B cell (primary cell): ENCODE results near the gene RFC2. TPM values are rescaled to one million over a fixed set of nuclear protein-coding genes. Genes with fewer than 3 reads are reported as not detected.

Source experiments
- ATAC-seq: fragments of 200-7000 bp; cut with Tn5 transposase; one replicate; pipeline ENCODE4 v1.10.0; 2021; ENCODE audit warnings: low read depth, mild to moderate bottlenecking, moderate number of reproducible peaks, moderate library complexity
- CTCF ChIA-PET: fragments of 350-600 bp; sonication (Branson Sonifier 250); formaldehyde crosslinking; loops from one replicate; lab custom pipeline; 2021; ENCODE audit warnings: antibody characterized with exemption, inconsistent platforms; lab: Charles Lee
- POLR2A ChIA-PET: fragments of 350-600 bp; sonication (Branson Sonifier 250); formaldehyde crosslinking; loops from one replicate; lab custom pipeline; 2021; ENCODE audit warnings: antibody characterized with exemption; lab: Charles Lee
- DNase-seq: peaks from one replicate; pipeline ENCODE4 v3.0.0; 2013
- H2AFZ ChIP-seq: 2 replicates; pipeline ENCODE4 v1.6.1; 2012; ENCODE audit warnings: mild to moderate bottlenecking, low read depth, low read length; ENCODE audit not compliant: insufficient read depth, poor library complexity, severe bottlenecking
- H3K27ac ChIP-seq, 2 donors: 1 replicate in 1 of 2; 2 replicates in 1 of 2; pipeline ENCODE4 v1.5.1; 2012 to 2013; ENCODE audit warnings: low read length in 2 of 2, mild to moderate bottlenecking in 2 of 2, moderate library complexity in 1 of 2
- H3K27me3 ChIP-seq, 4 experiments: fragments of 200-600 bp in 1 of 4; sonication (generic) in 1 of 4; replicated peaks in 1 of 4; 1 replicate in 2 of 4; 2 replicates in 2 of 4; pipeline versions ENCODE4 v1.6.1 to v1.7.0; 2013 to 2016; ENCODE audit warnings: low read length in 3 of 4, mild to moderate bottlenecking in 2 of 4, mixed read lengths in 1 of 4, moderate library complexity in 1 of 4; ENCODE audit not compliant: insufficient read depth in 4 of 4, control insufficient read depth in 3 of 4; ENCODE audit errors: control extremely low read depth in 1 of 4
- H3K36me3 ChIP-seq, 2 experiments: replicated peaks in 1 of 2; 1 replicate in 1 of 2; 2 replicates in 1 of 2; pipeline versions ENCODE4 v1.6.1 to v1.7.1; 2013; ENCODE audit warnings: low read length in 1 of 2; ENCODE audit not compliant: insufficient read depth in 2 of 2, control insufficient read depth in 1 of 2; ENCODE audit errors: control extremely low read depth in 1 of 2, extremely low read depth in 1 of 2
- H3K4me1 ChIP-seq, 2 donors: fragments of 200-600 bp in 1 of 2; sonication (generic) in 1 of 2; 1 replicate in 1 of 2; 2 replicates in 1 of 2; pipeline versions ENCODE4 v1.5.1 to v1.6.1; 2013 to 2017; ENCODE audit warnings: low read length in 2 of 2; ENCODE audit not compliant: control insufficient read depth in 2 of 2, insufficient read depth in 2 of 2
- H3K4me2 ChIP-seq: replicated peaks from 2 replicates; pipeline ENCODE3; 2012; ENCODE audit warnings: mild to moderate bottlenecking, low read depth, low read length; ENCODE audit not compliant: poor library complexity, severe bottlenecking
- H3K4me3 ChIP-seq, 5 experiments: fragments of 200-600 bp in 1 of 5; sonication (generic) in 1 of 5; 1 replicate in 3 of 5; 2 replicates in 2 of 5; pipeline versions ENCODE4 v1.5.1 to v1.7.0; 2011 to 2016; ENCODE audit warnings: low read length in 4 of 5, mild to moderate bottlenecking in 4 of 5, low read depth in 2 of 5, control low read depth in 1 of 5, moderate library complexity in 1 of 5; ENCODE audit not compliant: insufficient read depth in 1 of 5; ENCODE audit errors: control extremely low read depth in 1 of 5, extremely low read depth in 1 of 5
- H3K79me2 ChIP-seq: fragments of 200-600 bp; sonication (generic); one replicate; pipeline ENCODE4 v1.6.0; 2016; ENCODE audit warnings: low read length; ENCODE audit not compliant: control insufficient read depth, insufficient read depth
- H3K9ac ChIP-seq: fragments of 200-600 bp; sonication (generic); 2 replicates; pipeline ENCODE4 v1.6.1; 2017; ENCODE audit warnings: mild to moderate bottlenecking, low read length, moderate library complexity
- H3K9me3 ChIP-seq, 3 donors: one replicate each; pipeline versions ENCODE4 v1.6.1 to v1.7.1; 2013; ENCODE audit warnings: low read length in 2 of 3; ENCODE audit not compliant: control insufficient read depth in 2 of 3, insufficient read depth in 1 of 3; ENCODE audit errors: control extremely low read depth in 1 of 3
- H4K20me1 ChIP-seq: 2 replicates; pipeline ENCODE4 v1.6.0; 2012; ENCODE audit warnings: mild to moderate bottlenecking, low read length; ENCODE audit not compliant: insufficient read depth, control insufficient read depth, poor library complexity, severe bottlenecking
- H3K27ac Mint-ChIP-seq: one replicate; pipeline ENCODE4 v1.8.0; 2021; ENCODE audit warnings: mixed read lengths
- H3K27me3 Mint-ChIP-seq: one replicate; pipeline ENCODE4 v1.8.0; 2021; ENCODE audit warnings: mixed read lengths
- H3K4me1 Mint-ChIP-seq: one replicate; pipeline ENCODE4 v1.8.0; 2021; ENCODE audit warnings: mixed read lengths
- H3K4me3 Mint-ChIP-seq: one replicate; pipeline ENCODE4 v1.8.0; 2021; ENCODE audit warnings: mixed read lengths
- H3K9me3 Mint-ChIP-seq: one replicate; pipeline ENCODE4 v1.8.0; 2022; ENCODE audit warnings: mixed read lengths; ENCODE audit not compliant: insufficient read depth
- CTCF ChIP-seq: fragments of 200-600 bp; IDR thresholded peaks from one replicate; pipeline ENCODE4 v1.8.0; 2022; ENCODE audit warnings: antibody characterized with exemption, mild to moderate bottlenecking
- EZH2 ChIP-seq: IDR thresholded peaks from 2 replicates; pipeline ENCODE4 v1.6.1; 2012; ENCODE audit warnings: borderline replicate concordance, low read depth, mild to moderate bottlenecking, moderate library complexity, low read length; ENCODE audit not compliant: insufficient read depth, poor library complexity, severe bottlenecking
- WGBS: methylation state at CpG from one replicate; pipeline ENCODE4 v1.1.5; 2013; ENCODE audit warnings: missing lambda C conversion rate; ENCODE audit not compliant: insufficient coverage; 5-methylcytosine and 5-hydroxymethylcytosine counted together
- intact Hi-C: fragments of 100-400 bp; cut with micrococcal nuclease; formaldehyde crosslinking; loops from one replicate; pipeline ENCODE4 v1.10.0; 2022
- polyA plus RNA-seq: library from polyadenylated mRNA; depleted of rRNA; stranded (reverse); fragments of >200 nt; gene quantifications from 2 replicates; pipeline ENCODE4 v1.2.3, GENCODE V29; 2012
- total RNA-seq, 2 donors: library from RNA; stranded (reverse); fragments of 120-200 nt in 1 of 2; gene quantifications; 1 replicate in 1 of 2; 2 replicates in 1 of 2; pipeline versions ENCODE4 v1.2.3 to v1.2.4, GENCODE V29; 2013 to 2022

The RFC2 gene
- total and polyA plus RNA-seq, 2 donors (not counting 1 experiment from before 2014, with no cell fraction given) = 20.2 to 36.4 TPM

- no peaks in the 10 kb centered on the region for H3K9me3 Mint-ChIP-seq
- Histone ChIP-seq H4K20me1 (peaks cover 6% of the 10 kb centered on the region), H2AFZ (peak overlapping the region; percentile 79), H3K9ac (peak overlapping the region; percentile 63), H3K9me3 (no peaks in the 10 kb centered on the region), H3K79me2 (peaks cover 38% of the 10 kb centered on the region), H3K27me3 (no peaks in the 10 kb centered on the region), H3K27ac (peak overlapping the region in 1 of 2 donors; percentile 62), H3K36me3 (no peaks in the 10 kb centered on the region), H3K4me2 (peak overlapping the region; percentile 99), H3K4me3 (peak overlapping the region in 4 of 5 experiments; percentile 52 to 73 (median 59)), H3K4me1 (peaks cover 35 to 47% of the 10 kb centered on the region in 2 donors)
- POLR2A ChIA-PET = interaction anchor here (4.2 kb wide), 1 partner anchor 17 kb away, joined by 34 read pairs; no protein-coding TSS in a partner anchor
- peak overlapping the region; percentile 96 for H3K4me3 Mint-ChIP-seq
- intact Hi-C loops = no loop called here
- DNase-seq (no peak), ATAC-seq (no peak)
- peak overlapping the region; percentile 93 for H3K27ac Mint-ChIP-seq
- TF ChIP-seq CTCF (no peak), EZH2 (no peak)
- H3K4me1 Mint-ChIP-seq = peaks cover 59% of the 10 kb centered on the region
- no peaks in the 10 kb centered on the region for H3K27me3 Mint-ChIP-seq
- CTCF ChIA-PET = interaction anchor here (0.8 to 7.0 kb wide), 7 partner anchors 8 to 112 kb away, joined by 3 to 56 read pairs (median 5); partner anchors contain the start of gene RFC2
- 25% methylated on average over 13 of the region's 20 CpGs for WGBS
These were observed 34.1 kb upstream of the RFC2 start for GRCh38 chr7:74288034-74288881.
